HCT116 (cell line): Measurements from ENCODE around the gene NGFR. TPM values are rescaled to one million over a fixed set of nuclear protein-coding genes. Genes with fewer than 3 reads are reported as not detected.

Source experiments
- ATAC-seq: fragments of 200-7000 bp; cut with Tn5 transposase; 2 replicates; pipeline ENCODE4 v1.9.1; 2020; ENCODE audit warnings: mild to moderate bottlenecking, moderate library complexity
- BruUV-seq: library from RNA; stranded (reverse); fragments of 400-500 nt; replicated peaks from 2 replicates; lab custom pipeline; 2021; lab: Mats Ljungman, UMichigan
- CTCF ChIA-PET: fragments of 300-600 bp; sonication (Branson Sonifier 250); formaldehyde crosslinking; loops from one replicate; lab custom pipeline; 2021; ENCODE audit warnings: antibody characterized with exemption; lab: Charles Lee
- POLR2A ChIA-PET: fragments of 300-600, 350-600 bp; sonication (Branson Sonifier 250); formaldehyde crosslinking; loops from one replicate; lab custom pipeline; 2021; ENCODE audit warnings: antibody characterized with exemption; lab: Charles Lee
- RAD21 ChIA-PET, 2 experiments: fragments of 300-600 bp; sonication (Branson Sonifier 250); formaldehyde crosslinking; loops; one replicate each; lab custom pipeline; 2023; ENCODE audit warnings: low total read pairs in 2 of 2; ENCODE audit not compliant: uncharacterized antibody in 2 of 2, unreplicated experiment in 2 of 2, low non-redundant PET in 1 of 2; lab: Charles Lee
- DNase-seq: peaks from one replicate; pipeline ENCODE4 v3.0.0-alpha.2; 2010; ENCODE audit warnings: low read depth, low spot score
- H2AFZ ChIP-seq: fragments of 200-600 bp; shearing (Covaris generic), sonication (generic); 2 replicates; pipeline ENCODE4 v1.6.1; 2017; ENCODE audit warnings: low read depth, mixed run types, mixed read lengths, antibody characterized with exemption, low read length; ENCODE audit not compliant: poor library complexity, severe bottlenecking
- H3K27ac ChIP-seq: 2 replicates; pipeline ENCODE4 v1.5.1; 2012; ENCODE audit warnings: low read depth, low read length
- H3K27me3 ChIP-seq: fragments of 200-600 bp; sonication (generic); 2 replicates; pipeline ENCODE4 v1.6.1; 2016; ENCODE audit warnings: mixed run types, low read length, mixed read lengths; ENCODE audit not compliant: insufficient read depth
- H3K36me3 ChIP-seq, 2 experiments: fragments of 200-500 bp in 1 of 2; fragments of 200-600 bp in 1 of 2; sonication (Bioruptor generic) in 1 of 2; sonication (generic) in 1 of 2; 2 replicates each; pipeline versions ENCODE4 v1.5.1 to v1.6.1; 2014 to 2016; ENCODE audit warnings: low read length in 2 of 2, inconsistent platforms in 1 of 2, mixed read lengths in 1 of 2, mixed run types in 1 of 2; ENCODE audit not compliant: insufficient read depth in 2 of 2, control insufficient read depth in 1 of 2
- H3K4me1 ChIP-seq, 2 experiments: fragments of 200-600 bp in 1 of 2; sonication (generic) in 1 of 2; 2 replicates each; pipeline versions ENCODE4 v1.5.1 to v1.6.1; 2012 to 2017; ENCODE audit warnings: low read length in 2 of 2, inconsistent platforms in 1 of 2, mild to moderate bottlenecking in 1 of 2, mixed read lengths in 1 of 2, mixed run types in 1 of 2, moderate library complexity in 1 of 2; ENCODE audit not compliant: insufficient read depth in 2 of 2, control insufficient read depth in 1 of 2
- H3K4me2 ChIP-seq: fragments of 200-600 bp; sonication (generic); 2 replicates; pipeline ENCODE4 v1.6.1; 2017; ENCODE audit warnings: mixed run types, low read length, mixed read lengths
- H3K4me3 ChIP-seq, 2 experiments: fragments of 200-600 bp in 1 of 2; sonication (generic) in 1 of 2; replicated peaks in 1 of 2; 2 replicates each; pipeline ENCODE4 v1.5.1; 2011 to 2016; ENCODE audit warnings: low read length in 2 of 2, control low read depth in 1 of 2, low read depth in 1 of 2, mild to moderate bottlenecking in 1 of 2, mixed read lengths in 1 of 2, mixed run types in 1 of 2
- H3K79me2 ChIP-seq: fragments of 200-600 bp; sonication (generic); 2 replicates; pipeline ENCODE4 v1.6.1; 2017; ENCODE audit warnings: mild to moderate bottlenecking, mixed run types, low read length, moderate library complexity, mixed read lengths; ENCODE audit not compliant: insufficient read depth
- H3K9ac ChIP-seq: fragments of 200-600 bp; sonication (generic); 2 replicates; pipeline ENCODE4 v1.6.1; 2016; ENCODE audit warnings: low read length, mixed read lengths
- H3K9me2 ChIP-seq: fragments of 200-600 bp; sonication (generic), shearing (Covaris generic); 2 replicates; pipeline ENCODE4 v1.6.1; 2017; ENCODE audit warnings: mixed run types, mild to moderate bottlenecking, moderate library complexity; ENCODE audit not compliant: insufficient read depth
- H3K9me3 ChIP-seq, 2 experiments: fragments of 200-500 bp in 1 of 2; fragments of 200-600 bp in 1 of 2; sonication (Bioruptor generic) in 1 of 2; sonication (generic) in 1 of 2; 2 replicates each; pipeline ENCODE4 v1.6.1; 2014 to 2017; ENCODE audit warnings: low read length in 2 of 2, mixed read lengths in 2 of 2, inconsistent platforms in 1 of 2, low read depth in 1 of 2, mild to moderate bottlenecking in 1 of 2, mixed run types in 1 of 2, moderate library complexity in 1 of 2; ENCODE audit not compliant: control insufficient read depth in 1 of 2, insufficient read depth in 1 of 2
- H4K20me1 ChIP-seq: fragments of 200-600 bp; sonication (generic), shearing (Covaris generic); 2 replicates; pipeline ENCODE4 v1.6.1; 2017; ENCODE audit warnings: mixed run types, mild to moderate bottlenecking, moderate library complexity; ENCODE audit not compliant: insufficient read depth
- EGR1 ChIP-seq: IDR thresholded peaks from 2 replicates; pipeline ENCODE4 v1.6.1; 2012; ENCODE audit warnings: low read depth
- EZH2phosphoT487 ChIP-seq: fragments of 200-600 bp; IDR thresholded peaks from 2 replicates; pipeline ENCODE4 v1.6.1; 2018; ENCODE audit warnings: antibody characterized with exemption, borderline replicate concordance
- FOSL1 ChIP-seq: IDR thresholded peaks from 2 replicates; pipeline ENCODE4 v1.6.1; 2012; ENCODE audit warnings: low read depth
- JUND ChIP-seq: IDR thresholded peaks from 2 replicates; pipeline ENCODE4 v1.6.1; 2012
- RAD21 ChIP-seq: IDR thresholded peaks from 2 replicates; pipeline ENCODE4 v1.6.1; 2012; ENCODE audit warnings: low read depth, mild to moderate bottlenecking
- SIN3A ChIP-seq: IDR thresholded peaks from 2 replicates; pipeline ENCODE4 v1.6.1; 2012; ENCODE audit warnings: low read depth
- SP1 ChIP-seq: IDR thresholded peaks from 2 replicates; pipeline ENCODE4 v1.6.1; 2012; ENCODE audit warnings: low read depth
- SRF ChIP-seq: IDR thresholded peaks from 2 replicates; pipeline ENCODE4 v1.6.1; 2012; ENCODE audit warnings: low read depth
- YY1 ChIP-seq: IDR thresholded peaks from 2 replicates; pipeline ENCODE4 v1.6.1; 2011; ENCODE audit warnings: low read length, low read depth, moderate library complexity, mild to moderate bottlenecking; ENCODE audit not compliant: insufficient replicate concordance; ENCODE audit errors: extremely low read depth
- ZNF274 ChIP-seq: fragments of 200-500 bp; sonication (Bioruptor generic); IDR thresholded peaks from 2 replicates; pipeline ENCODE4 v1.6.1; 2014; ENCODE audit warnings: mild to moderate bottlenecking, low read depth, low read length, inconsistent platforms
- intact Hi-C: fragments of 100-400 bp; cut with micrococcal nuclease; formaldehyde crosslinking; loops from 2 replicates; pipeline ENCODE4 v1.10.0; 2022
- total RNA-seq: library from RNA; stranded (reverse); gene quantifications from one replicate; pipeline ENCODE4 v1.2.1, GENCODE V29; 2021; ENCODE audit not compliant: unreplicated experiment
- TF ChIP-seq, protein P1 (sequence below): IDR thresholded peaks from 2 replicates; pipeline ENCODE4 v1.6.1; 2011; ENCODE audit warnings: mild to moderate bottlenecking, low read length, moderate library complexity; ENCODE audit not compliant: insufficient replicate concordance; ENCODE audit errors: extremely low read depth
- TF ChIP-seq, protein P2 (sequence below): IDR thresholded peaks from 2 replicates; pipeline ENCODE4 v1.6.1; 2012
- TF ChIP-seq, protein P3 (sequence below): IDR thresholded peaks from 2 replicates; pipeline ENCODE4 v1.6.1; 2012

The NGFR gene
- total RNA-seq, 1 experiment from 2014 or later, result 6.1 TPM

DNA sequence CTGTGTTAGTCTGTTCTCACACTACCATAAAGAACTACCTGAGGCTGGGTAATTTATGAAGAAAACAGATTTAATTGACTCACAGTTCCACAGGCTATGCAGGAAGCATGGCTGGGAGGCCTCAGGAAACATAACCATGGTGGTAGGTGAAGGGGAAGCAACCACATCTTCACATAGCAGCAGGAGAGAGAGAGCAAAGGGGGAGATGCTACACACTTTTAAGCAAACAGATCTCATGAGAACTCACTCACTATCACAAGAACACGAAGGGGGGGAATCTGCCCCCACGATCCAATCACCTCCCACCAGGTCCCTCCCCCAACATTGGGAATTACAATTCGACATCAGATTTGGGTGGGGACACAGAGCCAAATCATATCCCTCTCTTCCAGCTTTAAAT is 48.8 kb downstream of the NGFR start:
- Histone ChIP-seq H3K9ac (no peak overlapping the region), H3K4me1 (no peaks in the 10 kb centered on the region), H3K36me3 (no peaks in the 10 kb centered on the region), H2AFZ (no peak overlapping the region), H3K4me3 (no peak overlapping the region), H4K20me1 (no peaks in the 10 kb centered on the region), H3K79me2 (no peaks in the 10 kb centered on the region), H3K4me2 (no peak overlapping the region), H3K9me3 (no peaks in the 10 kb centered on the region; a peak in 1 of 4 replicates), H3K27me3 (no peaks in the 10 kb centered on the region; the same call in 1 of the 2 replicates), H3K9me2 (no peaks in the 10 kb centered on the region), H3K27ac (no peak overlapping the region)
- intact Hi-C loops, result no loop called here
- ATAC-seq, result no peak
- ChIA-PET RAD21 (no interaction called here), POLR2A (no interaction called here), CTCF (interaction anchor here (2.1 kb wide), 1 partner anchor 12 kb away, joined by 9 read pairs; no protein-coding TSS in a partner anchor)
- no peak for DNase-seq
- TF ChIP-seq EZH2phosphoT487, result no peak
- no TSS peak for BruUV-seq

DNA sequence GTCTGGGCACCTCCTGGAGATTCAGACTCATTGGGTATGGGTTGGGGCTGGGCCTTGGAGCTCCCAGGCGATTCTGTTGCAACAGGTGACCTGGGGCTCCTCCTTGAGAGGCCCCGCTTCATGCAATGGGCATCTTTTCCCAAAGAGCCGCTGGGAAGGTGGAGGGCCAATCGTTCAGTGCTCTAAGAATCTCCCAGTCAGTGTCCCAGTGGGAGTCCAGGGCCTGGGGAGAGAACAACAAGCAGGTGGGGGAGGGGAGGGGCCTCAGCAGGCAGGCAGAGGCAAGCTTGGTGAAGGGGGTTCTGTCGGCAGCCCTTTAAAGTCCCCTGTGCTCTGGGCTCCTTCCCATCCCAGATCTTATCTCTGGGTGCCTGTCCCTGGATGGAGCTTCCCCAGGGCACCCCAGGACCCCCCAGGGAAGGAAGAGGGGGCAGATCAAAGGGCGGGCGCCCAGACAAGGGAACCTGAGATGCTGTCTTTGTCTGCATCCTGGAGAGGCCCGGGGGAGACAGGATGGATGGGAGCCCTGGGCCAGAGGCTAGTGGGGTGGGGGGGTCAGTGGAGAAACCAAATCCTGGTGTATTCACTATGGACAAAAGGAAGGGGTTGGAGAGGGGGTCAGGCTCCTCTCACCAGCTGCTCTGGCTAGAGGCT is 50.0 kb downstream of the NGFR start:
- TF ChIP-seq SRF (no peak), EGR1 (no peak), SP1 (no peak), ZNF274 (no peak), JUND (no peak), FOSL1 (no peak), YY1 (no peak), EZH2phosphoT487 (no peak), RAD21 (no peak), SIN3A (no peak)
- TF ChIP-seq, protein P1, sequence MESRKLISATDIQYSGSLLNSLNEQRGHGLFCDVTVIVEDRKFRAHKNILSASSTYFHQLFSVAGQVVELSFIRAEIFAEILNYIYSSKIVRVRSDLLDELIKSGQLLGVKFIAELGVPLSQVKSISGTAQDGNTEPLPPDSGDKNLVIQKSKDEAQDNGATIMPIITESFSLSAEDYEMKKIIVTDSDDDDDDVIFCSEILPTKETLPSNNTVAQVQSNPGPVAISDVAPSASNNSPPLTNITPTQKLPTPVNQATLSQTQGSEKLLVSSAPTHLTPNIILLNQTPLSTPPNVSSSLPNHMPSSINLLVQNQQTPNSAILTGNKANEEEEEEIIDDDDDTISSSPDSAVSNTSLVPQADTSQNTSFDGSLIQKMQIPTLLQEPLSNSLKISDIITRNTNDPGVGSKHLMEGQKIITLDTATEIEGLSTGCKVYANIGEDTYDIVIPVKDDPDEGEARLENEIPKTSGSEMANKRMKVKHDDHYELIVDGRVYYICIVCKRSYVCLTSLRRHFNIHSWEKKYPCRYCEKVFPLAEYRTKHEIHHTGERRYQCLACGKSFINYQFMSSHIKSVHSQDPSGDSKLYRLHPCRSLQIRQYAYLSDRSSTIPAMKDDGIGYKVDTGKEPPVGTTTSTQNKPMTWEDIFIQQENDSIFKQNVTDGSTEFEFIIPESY, result no peak
- TF ChIP-seq, protein P2, sequence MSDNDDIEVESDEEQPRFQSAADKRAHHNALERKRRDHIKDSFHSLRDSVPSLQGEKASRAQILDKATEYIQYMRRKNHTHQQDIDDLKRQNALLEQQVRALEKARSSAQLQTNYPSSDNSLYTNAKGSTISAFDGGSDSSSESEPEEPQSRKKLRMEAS, result no peak
- TF ChIP-seq, protein P3, sequence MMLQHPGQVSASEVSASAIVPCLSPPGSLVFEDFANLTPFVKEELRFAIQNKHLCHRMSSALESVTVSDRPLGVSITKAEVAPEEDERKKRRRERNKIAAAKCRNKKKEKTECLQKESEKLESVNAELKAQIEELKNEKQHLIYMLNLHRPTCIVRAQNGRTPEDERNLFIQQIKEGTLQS, result no peak
- no peak for ATAC-seq
- Histone ChIP-seq H3K4me2 (no peak overlapping the region), H3K36me3 (no peaks in the 10 kb centered on the region), H3K4me3 (no peak overlapping the region), H3K79me2 (no peaks in the 10 kb centered on the region), H3K9ac (no peak overlapping the region), H3K9me2 (no peaks in the 10 kb centered on the region), H2AFZ (no peak overlapping the region), H3K27me3 (no peaks in the 10 kb centered on the region; the same call in 1 of the 2 replicates), H3K27ac (no peak overlapping the region), H3K9me3 (no peaks in the 10 kb centered on the region; a peak in 1 of 4 replicates), H4K20me1 (no peaks in the 10 kb centered on the region), H3K4me1 (no peaks in the 10 kb centered on the region)
- CTCF ChIA-PET, result interaction anchor here (1.0 to 2.2 kb wide), 2 partner anchors 12 to 138 kb away, joined by 4 to 8 read pairs; no protein-coding TSS in a partner anchor
- intact Hi-C loops, result no loop called here
- no peak for DNase-seq
- POLR2A ChIA-PET, result no interaction called here
- BruUV-seq, result no TSS peak
- RAD21 ChIA-PET, result no interaction called here
